ENCODE measurements around the gene ZFP2. TPM values are rescaled to one million over a fixed set of nuclear protein-coding genes. Genes with fewer than 3 reads are reported as not detected.
"Not testable (repeated sequence)": the region's sequence is repeated elsewhere in the genome, so short reads cannot be mapped to it uniquely, and the experiment has no call there.

ZFP2 gene
- 3.8 to 4.3 TPM (median 4.0 TPM) in 3 replicates for total RNA-seq

DNA sequence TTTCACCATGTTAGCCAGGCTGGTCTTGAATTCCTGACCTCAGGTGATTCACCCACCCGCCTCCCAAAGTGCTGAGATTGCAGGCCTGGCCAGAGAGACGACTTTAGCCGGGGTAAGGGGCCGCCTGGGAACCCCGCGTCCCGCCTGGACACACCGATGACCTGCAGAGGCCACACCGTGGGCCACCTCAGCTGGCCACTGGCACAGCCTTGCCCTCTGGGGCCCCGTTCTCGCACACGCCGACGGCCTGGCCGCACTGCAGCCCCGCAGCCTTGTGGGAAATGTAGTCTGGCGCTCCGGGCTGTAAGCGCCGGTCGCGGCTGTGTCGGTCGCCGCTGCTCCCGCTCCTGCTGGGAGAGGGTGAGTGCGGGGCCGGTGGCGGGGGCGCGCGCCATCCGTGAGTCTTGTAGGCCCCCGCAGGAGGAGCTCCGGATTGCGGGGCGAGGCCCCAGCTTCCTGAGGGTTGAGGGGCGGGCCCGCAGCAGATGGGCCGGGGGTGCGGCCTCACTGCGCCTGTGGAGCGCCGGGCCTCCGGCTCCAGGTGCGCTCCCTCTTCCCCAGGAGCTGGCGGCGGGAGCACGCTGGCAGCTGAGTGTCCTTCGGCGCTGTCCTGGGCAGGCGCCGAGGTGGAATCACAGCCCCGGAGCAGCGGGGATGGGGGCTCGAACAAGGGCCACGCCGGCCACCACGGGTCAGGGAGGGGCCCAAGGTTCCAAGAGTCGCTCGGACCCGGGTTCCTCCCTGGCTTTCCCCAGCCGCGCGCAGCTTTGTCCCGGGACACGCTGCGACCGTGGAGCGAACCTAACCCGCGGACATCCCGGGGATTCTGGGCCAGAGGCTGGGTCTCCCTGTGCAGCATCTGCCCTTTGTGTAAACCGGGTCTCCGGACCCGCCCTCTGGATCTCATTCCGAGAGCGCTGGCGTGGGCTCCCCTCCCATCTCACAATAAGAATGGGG, at the start of gene ZFP2:
Gene ZFP2, plus strand, starts transcription at position 299 of the 957 bp plus-strand sequence. CDS start 35,401 bp downstream, outside the sequence.
- Mint-ChIP-seq H3K36me3 (peaks cover 18% of the 10 kb centered on the region), H3K9me3 (peaks cover 18% of the 10 kb centered on the region), H3K27me3 (ENCODE audit: low read depth) (no peaks in the 10 kb centered on the region), H3K27ac (peak within 1 kb of the TSS; percentile 94), H3K4me1 (peaks cover 10% of the 10 kb centered on the region), H3K4me3 (peak within 1 kb of the TSS; percentile 90)
- peak; percentile 43 to 74 for DNase-seq (ENCODE audit: low spot score in 2 of 2, unreplicated experiment in 2 of 2)
- TF ChIP-seq, protein P1, sequence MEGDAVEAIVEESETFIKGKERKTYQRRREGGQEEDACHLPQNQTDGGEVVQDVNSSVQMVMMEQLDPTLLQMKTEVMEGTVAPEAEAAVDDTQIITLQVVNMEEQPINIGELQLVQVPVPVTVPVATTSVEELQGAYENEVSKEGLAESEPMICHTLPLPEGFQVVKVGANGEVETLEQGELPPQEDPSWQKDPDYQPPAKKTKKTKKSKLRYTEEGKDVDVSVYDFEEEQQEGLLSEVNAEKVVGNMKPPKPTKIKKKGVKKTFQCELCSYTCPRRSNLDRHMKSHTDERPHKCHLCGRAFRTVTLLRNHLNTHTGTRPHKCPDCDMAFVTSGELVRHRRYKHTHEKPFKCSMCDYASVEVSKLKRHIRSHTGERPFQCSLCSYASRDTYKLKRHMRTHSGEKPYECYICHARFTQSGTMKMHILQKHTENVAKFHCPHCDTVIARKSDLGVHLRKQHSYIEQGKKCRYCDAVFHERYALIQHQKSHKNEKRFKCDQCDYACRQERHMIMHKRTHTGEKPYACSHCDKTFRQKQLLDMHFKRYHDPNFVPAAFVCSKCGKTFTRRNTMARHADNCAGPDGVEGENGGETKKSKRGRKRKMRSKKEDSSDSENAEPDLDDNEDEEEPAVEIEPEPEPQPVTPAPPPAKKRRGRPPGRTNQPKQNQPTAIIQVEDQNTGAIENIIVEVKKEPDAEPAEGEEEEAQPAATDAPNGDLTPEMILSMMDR (IDR thresholded peaks at IDR 0.05; ENCODE audit: unreplicated experiment): no peak

DNA sequence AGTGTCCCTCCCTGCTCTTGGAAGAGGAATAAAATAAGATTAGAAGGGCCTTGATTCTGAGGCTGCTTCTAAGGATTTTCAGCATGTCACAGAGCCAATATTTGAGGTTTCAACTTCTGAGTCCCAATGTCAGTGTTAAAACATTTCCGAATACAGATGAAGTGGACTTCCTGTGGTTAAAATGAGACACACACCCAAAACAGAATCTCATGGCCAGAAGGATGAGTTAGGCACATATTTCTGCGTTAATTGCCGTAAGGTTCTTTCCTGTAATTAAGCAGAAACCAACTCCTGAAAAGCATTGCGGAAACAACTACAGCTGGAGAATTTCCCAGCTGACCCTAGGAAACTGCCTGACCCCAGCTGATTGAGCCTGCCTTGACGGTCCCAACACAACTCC, 46.4 kb upstream of the ZFP2 start:
- Mint-ChIP-seq H3K27ac (no peak overlapping the region), H3K36me3 (no peaks in the 10 kb centered on the region), H3K4me3 (no peak overlapping the region), H3K27me3 (ENCODE audit: low read depth) (no peaks in the 10 kb centered on the region), H3K4me1 (no peaks in the 10 kb centered on the region), H3K9me3 (peaks cover 5% of the 10 kb centered on the region)
- TF ChIP-seq, protein P1 (IDR thresholded peaks at IDR 0.05; ENCODE audit: unreplicated experiment): no peak
- no peak for DNase-seq (ENCODE audit: low spot score in 2 of 2, unreplicated experiment in 2 of 2)

DNA sequence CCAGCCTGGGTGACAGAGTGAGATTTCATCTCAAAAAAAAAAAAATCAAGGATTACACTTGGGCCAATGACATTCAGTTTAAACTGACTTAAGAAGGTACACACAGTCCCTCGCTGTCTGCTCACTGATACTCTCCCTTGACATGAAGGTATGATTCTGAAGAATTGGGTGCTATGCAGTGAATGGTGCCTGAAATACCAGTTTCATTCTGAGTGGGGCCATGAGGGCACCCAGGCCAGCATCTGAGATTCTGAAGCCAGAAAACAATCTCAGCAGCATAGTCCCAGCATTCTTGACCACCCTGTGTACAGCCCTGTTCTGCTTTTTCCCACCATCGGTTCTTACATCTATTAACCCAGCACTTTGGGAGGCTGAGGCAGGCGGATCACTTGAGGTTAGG, 43.8 kb upstream of the ZFP2 start:
- Mint-ChIP-seq H3K36me3 (no peaks in the 10 kb centered on the region), H3K4me1 (no peaks in the 10 kb centered on the region), H3K4me3 (no peak overlapping the region), H3K27me3 (ENCODE audit: low read depth) (no peaks in the 10 kb centered on the region), H3K9me3 (peaks cover 4% of the 10 kb centered on the region), H3K27ac (no peak overlapping the region)
- TF ChIP-seq, protein P1 (IDR thresholded peaks at IDR 0.05; ENCODE audit: unreplicated experiment): no peak
- DNase-seq (ENCODE audit: low spot score in 2 of 2, unreplicated experiment in 2 of 2): no peak

DNA sequence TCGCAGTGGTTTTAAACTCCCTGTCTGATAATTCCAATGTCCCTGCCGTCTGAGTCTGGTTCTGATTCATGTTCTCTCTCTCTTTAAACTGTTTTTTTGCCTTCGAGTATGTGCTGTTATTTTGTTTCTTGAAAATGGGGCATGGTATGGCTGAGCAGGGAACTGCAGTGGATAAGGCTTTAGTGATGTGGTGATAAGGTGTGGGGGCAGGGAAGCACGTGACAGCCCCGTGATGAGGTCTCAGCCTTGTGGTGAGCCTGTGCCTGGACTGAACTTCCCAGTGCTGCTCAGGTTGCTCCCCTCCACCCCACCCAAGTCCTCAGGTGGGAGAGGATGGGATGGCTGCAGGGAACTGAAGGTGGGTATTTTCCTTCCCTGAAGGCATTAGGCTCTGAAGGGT, 41.4 kb upstream of the ZFP2 start:
- H3K9me3 Mint-ChIP-seq: peaks cover 11% of the 10 kb centered on the region
- H3K27me3 Mint-ChIP-seq (ENCODE audit: low read depth): no peaks in the 10 kb centered on the region
- H3K36me3 Mint-ChIP-seq: no peaks in the 10 kb centered on the region
- no peak overlapping the region for H3K27ac Mint-ChIP-seq
- H3K4me1 Mint-ChIP-seq: no peaks in the 10 kb centered on the region
- TF ChIP-seq, protein P1 (IDR thresholded peaks at IDR 0.05; ENCODE audit: unreplicated experiment): no peak
- H3K4me3 Mint-ChIP-seq: no peak overlapping the region
- no peak for DNase-seq (ENCODE audit: low spot score in 2 of 2, unreplicated experiment in 2 of 2)

DNA sequence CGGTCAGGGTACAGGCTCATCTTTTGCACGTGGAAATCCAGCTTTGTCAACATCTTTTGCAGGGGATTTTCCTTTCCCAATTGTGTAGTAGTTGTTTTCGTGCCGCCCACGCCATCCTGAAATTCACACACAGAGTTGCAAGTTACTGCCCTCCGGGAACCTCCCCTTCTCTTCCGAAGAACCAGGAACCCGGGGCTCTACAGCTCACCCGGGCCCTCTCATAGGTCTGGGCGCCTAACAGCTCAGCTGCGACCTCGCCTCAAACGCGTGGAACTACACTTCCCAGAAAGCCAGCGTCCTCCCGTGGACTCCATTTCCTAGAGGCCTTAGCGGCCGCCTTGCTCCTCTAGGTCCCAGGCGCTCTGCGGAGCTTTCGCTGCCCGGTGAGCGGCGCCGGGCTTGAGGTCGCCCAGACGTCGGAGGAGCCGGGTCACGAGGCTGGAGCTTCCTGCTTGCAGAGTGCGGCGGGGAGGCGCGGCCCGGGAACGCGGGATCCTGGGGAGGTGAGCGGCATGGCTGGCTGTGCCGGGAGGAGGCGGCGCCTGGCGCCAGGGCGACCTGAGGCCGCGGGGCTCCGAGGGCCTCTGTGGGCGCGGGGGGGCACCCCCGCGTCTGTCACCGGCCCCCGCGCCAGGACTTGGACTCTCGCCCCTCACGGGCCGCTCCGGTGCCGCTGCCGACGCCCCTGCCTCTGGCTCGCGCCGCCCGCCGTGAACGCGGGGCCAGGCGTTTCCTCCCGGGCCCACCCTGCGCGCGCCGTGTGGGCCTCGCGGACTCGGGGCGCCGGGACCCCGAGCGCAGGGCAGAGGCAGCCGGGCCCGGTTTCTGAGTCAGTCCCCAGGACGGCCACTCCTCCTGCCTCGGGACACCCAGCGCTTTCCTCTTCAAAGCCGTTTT, 35.8 kb upstream of the ZFP2 start, which contains the start of gene ZNF354B:
Gene ZNF354B, plus strand, starts transcription at position 329 of the 897 bp plus-strand sequence. CDS start 1,095 bp downstream, outside the sequence.
- DNase-seq (ENCODE audit: low spot score in 2 of 2, unreplicated experiment in 2 of 2): peak; percentile 65 to 81
- Mint-ChIP-seq H3K9me3 (peaks cover 11% of the 10 kb centered on the region), H3K27ac (peak within 1 kb of the TSS; percentile 95), H3K4me3 (peak within 1 kb of the TSS; percentile 79), H3K27me3 (ENCODE audit: low read depth) (no peaks in the 10 kb centered on the region), H3K36me3 (peaks cover 5% of the 10 kb centered on the region), H3K4me1 (peaks cover 18% of the 10 kb centered on the region)
- TF ChIP-seq, protein P1 (IDR thresholded peaks at IDR 0.05; ENCODE audit: unreplicated experiment): no peak

DNA sequence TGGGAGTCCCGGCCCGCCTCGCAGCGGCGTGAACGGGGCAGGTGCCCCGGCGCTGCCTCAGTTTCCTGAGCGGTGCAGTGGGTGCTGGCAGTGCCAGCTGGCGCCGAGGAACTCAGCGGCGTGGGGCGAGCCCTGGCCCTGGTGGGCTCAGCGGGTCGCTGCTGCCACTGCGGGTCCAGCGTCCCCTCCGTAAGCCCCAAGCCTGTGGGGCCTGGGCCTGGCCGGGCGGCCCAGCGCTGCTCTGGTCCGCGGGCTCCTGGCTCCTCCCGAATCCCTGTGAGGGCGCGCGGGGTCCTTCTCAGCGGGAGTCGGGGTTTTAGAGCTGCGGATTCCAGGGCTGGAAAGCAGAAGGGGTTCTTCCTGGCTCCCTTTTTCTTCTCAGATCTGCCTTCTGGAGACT, 35.1 kb upstream of the ZFP2 start:
- H3K36me3 Mint-ChIP-seq; DNase-seq (ENCODE audit: low spot score in 2 of 2, unreplicated experiment in 2 of 2); H3K27me3 Mint-ChIP-seq (ENCODE audit: low read depth); H3K27ac Mint-ChIP-seq: not testable (repeated sequence)
- H3K4me1 Mint-ChIP-seq: peaks cover 18% of the 10 kb centered on the region
- peaks cover 11% of the 10 kb centered on the region for H3K9me3 Mint-ChIP-seq
- peak overlapping the region; percentile 73 for H3K4me3 Mint-ChIP-seq
